A549 (cell line): Measurements from ENCODE around the gene PLSCR3.

Source experiments
- EP300 ChIP-seq, 2 experiments: fragments of >200 bp; sonication (Bioruptor Twin); formaldehyde crosslinking; IDR thresholded peaks; 2 replicates in 1 of 2; 3 replicates in 1 of 2; pipeline ENCODE4 v1.6.1; 2016 to 2017
- JUNB ChIP-seq: fragments of >200 bp; sonication (Bioruptor Twin); formaldehyde crosslinking; IDR thresholded peaks from 2 replicates; pipeline ENCODE4 v1.6.1; 2016
- PHF8 ChIP-seq: fragments of 200-600 bp; sonication (generic); IDR thresholded peaks from 2 replicates; pipeline ENCODE4 v1.6.1; 2016; ENCODE audit warnings: low read depth, mild to moderate bottlenecking, antibody characterized with exemption, moderate library complexity, borderline replicate concordance
- POLR2A ChIP-seq: IDR thresholded peaks from 2 replicates; pipeline ENCODE4 v1.6.1; 2012; ENCODE audit warnings: mild to moderate bottlenecking, low read length
- POLR2AphosphoS2 ChIP-seq: conservative IDR thresholded peaks from 2 replicates; pipeline ENCODE4 v1.6.1; 2012; ENCODE audit warnings: low read length, improper control_type of control experiment, inconsistent platforms
- RFX5 ChIP-seq: fragments of 450-650 bp; IDR thresholded peaks from 2 replicates; pipeline ENCODE4 v1.7.1; 2014; ENCODE audit warnings: antibody characterized with exemption, mild to moderate bottlenecking, moderate library complexity
- RNF2 ChIP-seq: fragments of 200-600 bp; sonication (generic); IDR thresholded peaks from 2 replicates; pipeline ENCODE4 v1.6.1; 2016; ENCODE audit warnings: low read depth, mild to moderate bottlenecking, antibody characterized with exemption, moderate library complexity, borderline replicate concordance
- SMC3 ChIP-seq: fragments of >200 bp; sonication (Bioruptor Twin); formaldehyde crosslinking; IDR thresholded peaks from 3 replicates; pipeline ENCODE4 v1.6.1; 2018; ENCODE audit warnings: inconsistent platforms
- TF ChIP-seq, protein P1 (sequence below): fragments of >200 bp; sonication (Bioruptor Twin); formaldehyde crosslinking; IDR thresholded peaks from 3 replicates; pipeline ENCODE4 v1.5.1; 2016

DNA sequence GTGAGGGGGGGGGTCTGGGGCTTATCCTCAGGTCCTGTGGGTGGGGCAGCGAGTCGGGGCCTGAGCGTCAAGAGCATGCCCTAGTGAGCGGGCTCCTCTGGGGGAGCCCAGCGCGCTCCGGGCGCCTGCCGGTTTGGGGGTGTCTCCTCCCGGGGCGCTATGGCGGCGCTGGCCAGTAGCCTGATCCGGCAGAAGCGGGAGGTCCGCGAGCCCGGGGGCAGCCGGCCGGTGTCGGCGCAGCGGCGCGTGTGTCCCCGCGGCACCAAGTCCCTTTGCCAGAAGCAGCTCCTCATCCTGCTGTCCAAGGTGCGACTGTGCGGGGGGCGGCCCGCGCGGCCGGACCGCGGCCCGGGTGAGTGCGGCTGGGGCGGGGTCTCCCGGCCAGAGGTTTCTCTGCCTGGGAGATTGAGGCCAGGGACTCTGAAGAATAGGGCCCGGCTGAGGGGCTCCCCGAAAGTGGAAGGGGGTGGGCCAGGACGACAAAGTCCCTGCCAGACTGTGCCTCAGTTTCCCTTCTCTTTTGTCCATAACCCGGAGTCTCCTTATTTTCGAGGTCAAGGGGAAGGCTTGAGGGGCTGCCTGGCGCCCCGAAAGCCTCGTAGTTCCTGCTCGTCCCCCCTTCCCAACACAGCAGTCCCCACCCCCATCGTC is 45.3 kb upstream of the PLSCR3 start, which contains the start of gene FGF11:
- peak; percentile 5 for TF ChIP-seq POLR2A
- TF ChIP-seq, protein P1, sequence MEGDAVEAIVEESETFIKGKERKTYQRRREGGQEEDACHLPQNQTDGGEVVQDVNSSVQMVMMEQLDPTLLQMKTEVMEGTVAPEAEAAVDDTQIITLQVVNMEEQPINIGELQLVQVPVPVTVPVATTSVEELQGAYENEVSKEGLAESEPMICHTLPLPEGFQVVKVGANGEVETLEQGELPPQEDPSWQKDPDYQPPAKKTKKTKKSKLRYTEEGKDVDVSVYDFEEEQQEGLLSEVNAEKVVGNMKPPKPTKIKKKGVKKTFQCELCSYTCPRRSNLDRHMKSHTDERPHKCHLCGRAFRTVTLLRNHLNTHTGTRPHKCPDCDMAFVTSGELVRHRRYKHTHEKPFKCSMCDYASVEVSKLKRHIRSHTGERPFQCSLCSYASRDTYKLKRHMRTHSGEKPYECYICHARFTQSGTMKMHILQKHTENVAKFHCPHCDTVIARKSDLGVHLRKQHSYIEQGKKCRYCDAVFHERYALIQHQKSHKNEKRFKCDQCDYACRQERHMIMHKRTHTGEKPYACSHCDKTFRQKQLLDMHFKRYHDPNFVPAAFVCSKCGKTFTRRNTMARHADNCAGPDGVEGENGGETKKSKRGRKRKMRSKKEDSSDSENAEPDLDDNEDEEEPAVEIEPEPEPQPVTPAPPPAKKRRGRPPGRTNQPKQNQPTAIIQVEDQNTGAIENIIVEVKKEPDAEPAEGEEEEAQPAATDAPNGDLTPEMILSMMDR = no peak
- TF ChIP-seq SMC3 = no peak
- TF ChIP-seq RFX5 = no peak
- TF ChIP-seq PHF8 = no peak
- TF ChIP-seq RNF2 = no peak
- TF ChIP-seq POLR2AphosphoS2 = no peak
- TF ChIP-seq EP300 (IDR thresholded peaks at IDR 0.05) = no peak
- no peak for TF ChIP-seq JUNB
